ENCODE results near the gene GAB2.
A peak's percentile ranks its signal among the peaks of the same experiment; 100 is the strongest.

GAB2 gene

GRCh38 chr11:78402847-78403246 lies 14.8 kb downstream of the GAB2 start:
- Mint-ChIP-seq H3K4me3 (no peak overlapping the region), H3K36me3 (ENCODE audit: low read depth) (peaks cover 56% of the 10 kb centered on the region)
- intact Hi-C loops (cut with micrococcal nuclease) = no loop called here

GRCh38 chr11:78400702-78401101 lies 16.9 kb downstream of the GAB2 start:
- Mint-ChIP-seq H3K9me3 (no peaks in the 10 kb centered on the region), H3K27me3 (no peaks in the 10 kb centered on the region), H3K4me3 (no peak overlapping the region), H3K4me1 (ENCODE audit: low read depth) (peaks cover 62% of the 10 kb centered on the region), H3K36me3 (ENCODE audit: low read depth) (peaks cover 39% of the 10 kb centered on the region), H3K27ac (no peak overlapping the region)
- intact Hi-C loops (cut with micrococcal nuclease) = no loop called here

More at GRCh38 chr11:78402847-78403246, 14.8 kb downstream of the GAB2 start:
- no peaks in the 10 kb centered on the region for H3K27me3 Mint-ChIP-seq
- peaks cover 12% of the 10 kb centered on the region for H3K9me3 Mint-ChIP-seq
- H3K27ac Mint-ChIP-seq = no peak overlapping the region
- peaks cover 74% of the 10 kb centered on the region for H3K4me1 Mint-ChIP-seq (ENCODE audit: low read depth)

- H3K27me3 Mint-ChIP-seq = no peaks in the 10 kb centered on the region
- intact Hi-C loops (cut with micrococcal nuclease) = no loop called here
- no peaks in the 10 kb centered on the region for H3K9me3 Mint-ChIP-seq
- peaks cover 37% of the 10 kb centered on the region for H3K36me3 Mint-ChIP-seq (ENCODE audit: low read depth)
- peaks cover 66% of the 10 kb centered on the region for H3K4me1 Mint-ChIP-seq (ENCODE audit: low read depth)
- H3K27ac Mint-ChIP-seq = no peak overlapping the region
- no peak overlapping the region for H3K4me3 Mint-ChIP-seq
These were observed 17.5 kb downstream of the GAB2 start for GRCh38 chr11:78400116-78400515.

- peaks cover 69% of the 10 kb centered on the region for H3K4me1 Mint-ChIP-seq (ENCODE audit: low read depth)
These were observed 18.5 kb downstream of the GAB2 start for GRCh38 chr11:78399136-78399535.

GRCh38 chr11:78398715-78399114 lies 18.9 kb downstream of the GAB2 start:
- no peaks in the 10 kb centered on the region for H3K9me3 Mint-ChIP-seq
- H3K27me3 Mint-ChIP-seq = no peaks in the 10 kb centered on the region
- H3K36me3 Mint-ChIP-seq (ENCODE audit: low read depth) = peaks cover 34% of the 10 kb centered on the region
- intact Hi-C loops (cut with micrococcal nuclease) = no loop called here
- H3K4me1 Mint-ChIP-seq (ENCODE audit: low read depth) = peaks cover 69% of the 10 kb centered on the region
- no peak overlapping the region for H3K27ac Mint-ChIP-seq
- H3K4me3 Mint-ChIP-seq = no peak overlapping the region

More at GRCh38 chr11:78399136-78399535, 18.5 kb downstream of the GAB2 start:
- intact Hi-C loops (cut with micrococcal nuclease) = no loop called here
- H3K36me3 Mint-ChIP-seq (ENCODE audit: low read depth) = peaks cover 36% of the 10 kb centered on the region
- H3K27ac Mint-ChIP-seq = no peak overlapping the region
- no peak overlapping the region for H3K4me3 Mint-ChIP-seq
- no peaks in the 10 kb centered on the region for H3K9me3 Mint-ChIP-seq
- H3K27me3 Mint-ChIP-seq = no peaks in the 10 kb centered on the region

- peaks cover 30% of the 10 kb centered on the region for H3K36me3 Mint-ChIP-seq (ENCODE audit: low read depth)
- no peaks in the 10 kb centered on the region for H3K27me3 Mint-ChIP-seq
These were observed 20.2 kb downstream of the GAB2 start for GRCh38 chr11:78397398-78397797.

GRCh38 chr11:78395597-78395996 lies 22.0 kb downstream of the GAB2 start:
- H3K4me1 Mint-ChIP-seq (ENCODE audit: low read depth) = peaks cover 81% of the 10 kb centered on the region
- intact Hi-C loops (cut with micrococcal nuclease) = no loop called here
- H3K36me3 Mint-ChIP-seq (ENCODE audit: low read depth) = peaks cover 14% of the 10 kb centered on the region
- no peak overlapping the region for H3K27ac Mint-ChIP-seq
- no peaks in the 10 kb centered on the region for H3K27me3 Mint-ChIP-seq
- no peak overlapping the region for H3K4me3 Mint-ChIP-seq
- H3K9me3 Mint-ChIP-seq = no peaks in the 10 kb centered on the region

More at GRCh38 chr11:78397398-78397797, 20.2 kb downstream of the GAB2 start:
- H3K27ac Mint-ChIP-seq = no peak overlapping the region
- intact Hi-C loops (cut with micrococcal nuclease) = no loop called here
- H3K9me3 Mint-ChIP-seq = no peaks in the 10 kb centered on the region
- H3K4me1 Mint-ChIP-seq (ENCODE audit: low read depth) = peaks cover 78% of the 10 kb centered on the region
- H3K4me3 Mint-ChIP-seq = no peak overlapping the region

DNA sequence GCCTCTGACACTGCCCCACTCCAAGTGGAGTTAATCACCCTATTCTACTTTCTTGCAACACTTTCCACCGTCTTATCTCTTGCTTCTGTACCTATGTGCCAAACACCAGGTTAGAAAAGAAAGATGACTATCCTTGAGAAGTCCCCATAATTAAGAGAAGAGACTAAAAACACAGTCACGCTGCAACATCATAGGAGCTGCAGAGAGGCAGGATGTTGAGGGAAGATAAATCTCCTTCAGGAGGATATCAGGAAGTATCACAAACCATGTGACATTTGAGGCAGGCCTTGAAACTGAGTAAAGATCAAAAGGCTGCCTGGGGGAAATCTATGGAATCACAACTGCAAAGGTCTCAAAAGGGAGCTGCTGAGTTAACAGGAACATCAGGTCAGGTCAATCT lies 24.8 kb downstream of the GAB2 start:
- peak overlapping the region; percentile 21 for H3K27ac Mint-ChIP-seq
- no peaks in the 10 kb centered on the region for H3K9me3 Mint-ChIP-seq
- no peaks in the 10 kb centered on the region for H3K27me3 Mint-ChIP-seq

DNA sequence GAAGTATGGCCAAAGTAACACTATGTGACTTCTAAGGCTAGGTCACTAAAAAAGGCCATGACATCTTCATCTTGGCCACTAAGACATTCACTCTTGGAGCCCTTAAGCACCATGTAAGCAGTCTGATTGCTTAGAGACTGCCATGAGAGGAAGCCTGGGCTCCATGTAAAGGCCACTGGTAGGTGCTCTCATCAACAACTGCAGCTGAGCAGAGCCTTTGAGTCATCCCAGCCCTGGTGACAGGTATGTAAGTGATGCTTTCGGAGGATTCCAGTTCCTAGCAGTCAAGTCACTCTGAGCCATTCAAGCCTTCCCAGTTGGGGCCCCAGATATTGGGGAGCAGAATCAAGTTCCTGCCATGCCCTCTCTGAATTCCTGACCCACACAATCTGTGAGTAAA lies 26.2 kb downstream of the GAB2 start:
- H3K27me3 Mint-ChIP-seq = no peaks in the 10 kb centered on the region
- no peak overlapping the region for H3K4me3 Mint-ChIP-seq
- H3K9me3 Mint-ChIP-seq = no peaks in the 10 kb centered on the region
- peaks cover 73% of the 10 kb centered on the region for H3K4me1 Mint-ChIP-seq (ENCODE audit: low read depth)
- H3K27ac Mint-ChIP-seq = peak overlapping the region; percentile 72
- peaks cover 38% of the 10 kb centered on the region for H3K36me3 Mint-ChIP-seq (ENCODE audit: low read depth)
- intact Hi-C loops (cut with micrococcal nuclease) = no loop called here

More for the DNA sequence above, 24.8 kb downstream of the GAB2 start:
- H3K4me1 Mint-ChIP-seq (ENCODE audit: low read depth) = peaks cover 72% of the 10 kb centered on the region
- no peak overlapping the region for H3K4me3 Mint-ChIP-seq
- H3K36me3 Mint-ChIP-seq (ENCODE audit: low read depth) = peaks cover 31% of the 10 kb centered on the region
- intact Hi-C loops (cut with micrococcal nuclease) = no loop called here

DNA sequence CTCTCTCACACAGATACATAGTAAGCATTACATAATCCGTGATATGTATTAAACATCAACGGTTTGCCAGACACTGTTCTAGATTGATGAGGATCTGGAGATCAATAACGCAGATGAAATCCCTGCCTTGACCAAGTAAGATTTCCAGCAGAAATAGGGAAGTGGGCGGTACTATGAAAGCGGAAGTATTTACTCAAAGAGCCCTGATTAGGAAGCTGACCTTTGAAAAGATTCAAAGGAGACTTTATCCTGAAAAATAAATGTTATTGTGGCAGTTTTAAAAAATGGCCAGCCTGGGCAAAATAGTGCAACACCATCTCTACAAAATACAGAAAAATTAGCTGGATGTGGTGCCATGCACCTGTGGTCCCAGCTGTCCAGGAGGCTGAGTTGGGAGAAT lies 26.8 kb downstream of the GAB2 start:
- H3K27me3 Mint-ChIP-seq = no peaks in the 10 kb centered on the region
- intact Hi-C loops (cut with micrococcal nuclease) = no loop called here
- H3K4me1 Mint-ChIP-seq (ENCODE audit: low read depth) = peaks cover 79% of the 10 kb centered on the region
- peaks cover 44% of the 10 kb centered on the region for H3K36me3 Mint-ChIP-seq (ENCODE audit: low read depth)
- peak overlapping the region; percentile 72 for H3K27ac Mint-ChIP-seq
- peak overlapping the region; percentile 56 for H3K4me3 Mint-ChIP-seq
- H3K9me3 Mint-ChIP-seq = peaks cover under 1% of the 10 kb centered on the region

DNA sequence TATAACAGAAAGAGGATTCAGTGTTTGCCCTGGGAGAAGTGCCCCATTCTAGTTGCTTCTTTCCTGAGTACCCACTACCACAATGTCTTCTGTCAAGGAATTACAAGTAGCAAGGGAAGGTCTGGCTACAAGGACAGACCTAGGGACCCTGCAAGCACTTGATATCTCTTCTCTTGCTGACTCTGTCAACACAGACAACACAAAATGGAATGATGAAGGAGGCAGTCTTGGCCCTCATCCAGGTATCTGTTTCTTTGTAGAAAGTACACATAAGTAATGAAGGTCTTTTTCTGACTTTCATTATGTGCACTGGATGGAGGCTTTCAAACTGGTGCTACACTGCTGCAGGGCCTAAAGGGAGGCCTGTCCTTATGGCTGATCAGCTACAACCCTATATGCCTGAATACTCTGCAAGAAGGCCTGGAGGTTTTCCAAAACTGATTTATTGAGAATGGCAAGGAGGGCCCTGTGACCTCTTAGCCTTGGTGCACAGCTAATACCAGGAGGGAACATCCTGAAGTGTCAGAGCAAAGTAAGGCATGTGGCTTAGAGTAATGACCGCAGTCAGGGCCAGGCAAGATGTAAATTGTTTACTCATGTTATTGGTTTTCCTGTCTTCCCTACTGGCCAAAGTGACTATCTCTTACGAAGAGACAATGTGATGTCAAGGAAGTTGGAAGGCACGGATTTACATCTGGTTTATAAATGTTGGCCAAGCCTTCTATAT lies 31.2 kb downstream of the GAB2 start:
- intact Hi-C loops (cut with micrococcal nuclease) = no loop called here
- H3K27me3 Mint-ChIP-seq = no peaks in the 10 kb centered on the region
- peaks cover 75% of the 10 kb centered on the region for H3K4me1 Mint-ChIP-seq (ENCODE audit: low read depth)
- H3K27ac Mint-ChIP-seq = no peak overlapping the region
- peaks cover 19% of the 10 kb centered on the region for H3K9me3 Mint-ChIP-seq
- H3K36me3 Mint-ChIP-seq (ENCODE audit: low read depth) = peaks cover 70% of the 10 kb centered on the region
- H3K4me3 Mint-ChIP-seq = no peak overlapping the region

DNA sequence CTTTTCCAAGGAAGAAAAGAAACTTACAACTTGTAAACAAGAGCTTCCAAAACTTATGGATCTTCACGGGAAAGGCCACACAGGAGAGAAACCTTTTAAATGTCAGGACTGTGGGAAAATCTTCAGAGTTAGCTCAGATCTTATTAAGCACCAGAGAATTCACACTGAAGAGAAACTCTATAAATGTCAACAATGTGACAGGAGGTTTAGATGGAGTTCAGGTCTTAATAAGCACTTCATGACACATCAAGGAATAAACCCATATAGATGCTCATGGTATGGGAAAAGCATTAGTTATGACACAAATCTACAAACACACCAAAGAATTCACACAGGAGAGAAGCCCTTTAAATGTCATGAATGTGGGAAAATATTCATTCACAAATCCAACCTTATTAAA lies 32.4 kb downstream of the GAB2 start:
- H3K4me1 Mint-ChIP-seq (ENCODE audit: low read depth) = peaks cover 73% of the 10 kb centered on the region
- peaks cover 19% of the 10 kb centered on the region for H3K9me3 Mint-ChIP-seq
- intact Hi-C loops (cut with micrococcal nuclease) = no loop called here
- H3K27ac Mint-ChIP-seq = no peak overlapping the region
- no peaks in the 10 kb centered on the region for H3K27me3 Mint-ChIP-seq
- peaks cover 70% of the 10 kb centered on the region for H3K36me3 Mint-ChIP-seq (ENCODE audit: low read depth)
- H3K4me3 Mint-ChIP-seq = no peak overlapping the region

DNA sequence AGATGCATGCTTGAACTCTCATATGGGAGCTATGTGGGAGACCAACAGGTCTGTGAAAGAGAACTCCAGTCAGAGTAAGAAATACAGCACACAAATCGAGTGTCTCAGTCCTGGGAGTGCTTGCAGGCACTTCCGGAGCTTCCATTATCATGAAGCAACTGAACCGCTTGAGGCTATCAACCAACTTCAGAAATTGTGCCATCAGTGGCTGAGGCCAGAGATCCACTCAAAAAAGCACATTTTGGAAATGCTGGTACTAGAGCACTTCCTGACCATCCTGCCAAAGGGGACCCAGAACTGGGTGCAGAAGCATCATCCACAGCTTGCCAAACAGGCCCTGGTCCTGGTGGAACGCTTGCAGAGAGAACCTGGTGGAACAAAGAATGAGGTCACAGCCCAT lies 33.4 kb downstream of the GAB2 start:
- Mint-ChIP-seq H3K27ac (peak overlapping the region; percentile 51), H3K4me3 (no peak overlapping the region), H3K27me3 (no peaks in the 10 kb centered on the region), H3K36me3 (ENCODE audit: low read depth) (peaks cover 69% of the 10 kb centered on the region), H3K4me1 (ENCODE audit: low read depth) (peaks cover 65% of the 10 kb centered on the region), H3K9me3 (peaks cover 19% of the 10 kb centered on the region)
- intact Hi-C loops (cut with micrococcal nuclease) = loop anchor here (5.0 kb wide), 1 partner anchor 67 kb away; no protein-coding TSS in a partner anchor

DNA sequence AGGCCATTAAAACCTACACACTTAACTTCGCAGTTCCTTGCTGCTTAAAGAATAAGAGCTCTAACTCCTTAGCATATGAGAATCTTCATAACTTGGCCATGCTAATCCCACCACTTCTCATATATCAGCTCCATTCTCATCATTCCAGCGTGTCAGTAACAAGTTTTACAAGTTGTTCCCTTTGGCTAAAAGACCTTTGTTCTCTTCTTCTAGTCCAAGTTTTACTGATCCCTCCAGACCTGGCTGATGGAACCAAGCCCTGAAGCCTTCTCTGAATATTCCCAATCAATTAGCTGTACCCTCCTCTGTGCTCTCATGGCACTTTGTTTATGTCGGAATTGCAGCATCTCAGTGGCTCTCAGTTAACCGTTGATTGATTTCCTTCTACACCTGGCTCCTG lies 35.8 kb downstream of the GAB2 start:
- no peak overlapping the region for H3K4me3 Mint-ChIP-seq
- peaks cover 62% of the 10 kb centered on the region for H3K36me3 Mint-ChIP-seq (ENCODE audit: low read depth)
- no peaks in the 10 kb centered on the region for H3K27me3 Mint-ChIP-seq
- H3K9me3 Mint-ChIP-seq = peaks cover 24% of the 10 kb centered on the region
- peaks cover 75% of the 10 kb centered on the region for H3K4me1 Mint-ChIP-seq (ENCODE audit: low read depth)
- peak overlapping the region; percentile 79 for H3K27ac Mint-ChIP-seq
- intact Hi-C loops (cut with micrococcal nuclease) = loop anchor here (5.0 kb wide), 1 partner anchor 65 kb away; no protein-coding TSS in a partner anchor
